ENCODE data around the gene SLC22A23. TPM values are rescaled to one million over a fixed set of nuclear protein-coding genes. Genes with fewer than 3 reads are reported as not detected.

The SLC22A23 gene
- total and polyA plus RNA-seq, 2 of the 4 experiments (the other 2 are of a cell fraction): 0.72 to 1.6 TPM

- no CpG with 5 or more reads among the region's 2 CpGs for WGBS, 2 experiments (ENCODE audit: extremely low coverage in 2 of 2, insufficient read length in 1 of 2)
- no peaks in the 10 kb centered on the region for H3K36me3 ChIP-seq (ENCODE audit: control insufficient read depth, insufficient read depth, low read length)
- intact Hi-C loops (cut with micrococcal nuclease): no loop called here
- no peak overlapping the region for H2BK15ac ChIP-seq (ENCODE audit: low read depth, low read length)
- H3K27ac ChIP-seq (ENCODE audit: insufficient read depth, low read length): no peak overlapping the region
- TF ChIP-seq RAD21 (IDR thresholded peaks at IDR 0.05; ENCODE audit: low read length) (no peak), BHLHE40 (IDR thresholded peaks at IDR 0.05; ENCODE audit: low read depth, low read length) (no peak), FOS (IDR thresholded peaks at IDR 0.05; ENCODE audit: low read depth, low read length) (no peak), MAFK (IDR thresholded peaks at IDR 0.05; ENCODE audit: low read depth, low read length) (no peak), CHD1 (IDR thresholded peaks at IDR 0.05; ENCODE audit: low read depth, low read length) (no peak), CTCF (conservative IDR thresholded peaks at IDR 0.05; ENCODE audit: low read depth, low read length) (no peak), MAZ (IDR thresholded peaks at IDR 0.05; ENCODE audit: borderline replicate concordance, low read depth, low read length) (no peak)
- TF ChIP-seq, protein P1, sequence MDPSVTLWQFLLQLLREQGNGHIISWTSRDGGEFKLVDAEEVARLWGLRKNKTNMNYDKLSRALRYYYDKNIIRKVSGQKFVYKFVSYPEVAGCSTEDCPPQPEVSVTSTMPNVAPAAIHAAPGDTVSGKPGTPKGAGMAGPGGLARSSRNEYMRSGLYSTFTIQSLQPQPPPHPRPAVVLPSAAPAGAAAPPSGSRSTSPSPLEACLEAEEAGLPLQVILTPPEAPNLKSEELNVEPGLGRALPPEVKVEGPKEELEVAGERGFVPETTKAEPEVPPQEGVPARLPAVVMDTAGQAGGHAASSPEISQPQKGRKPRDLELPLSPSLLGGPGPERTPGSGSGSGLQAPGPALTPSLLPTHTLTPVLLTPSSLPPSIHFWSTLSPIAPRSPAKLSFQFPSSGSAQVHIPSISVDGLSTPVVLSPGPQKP (IDR thresholded peaks at IDR 0.05; ENCODE audit: borderline replicate concordance, low read depth, low read length): no peak
- no peak overlapping the region for H3K9ac ChIP-seq (ENCODE audit: low read depth, low read length)
- H2AK5ac ChIP-seq (ENCODE audit: low read depth, low read length): no peak overlapping the region
- H4K8ac ChIP-seq (ENCODE audit: low read depth in 2 of 2, low read length in 2 of 2): no peak overlapping the region
- H3K9me3 ChIP-seq (ENCODE audit: control insufficient read depth, insufficient read depth, low read length): no peaks in the 10 kb centered on the region
- no peak overlapping the region for H3K14ac ChIP-seq (replicated peaks; ENCODE audit: low read depth, low read length)
- H3K4me1 ChIP-seq (ENCODE audit: control insufficient read depth, insufficient read depth, low read length): no peaks in the 10 kb centered on the region
- no peak overlapping the region for H2BK5ac ChIP-seq (ENCODE audit: low read depth, low read length, poor library complexity, severe bottlenecking)
- H4K5ac ChIP-seq (ENCODE audit: low read depth, low read length): no peak overlapping the region
- ATAC-seq (ENCODE audit: low read depth) (no peak), DNase-seq (no peak)
- in situ Hi-C loops (cut with MboI; ENCODE audit: low sequenced_read_pairs): no loop called here
- H3K79me1 ChIP-seq (ENCODE audit: low read depth in 1 of 2, low read length in 2 of 2): no peaks in the 10 kb centered on the region
- H2BK20ac ChIP-seq (ENCODE audit: low read depth, low read length): no peak overlapping the region
- no peak overlapping the region for H3K4me2 ChIP-seq (ENCODE audit: low read depth, low read length)
- no TSS peak for BruUV-seq (replicated peaks)
- H4K91ac ChIP-seq (ENCODE audit: insufficient read depth, low read depth, low read length): no peak overlapping the region
- H3K56ac ChIP-seq (ENCODE audit: extremely low read depth, insufficient read depth, low read length): no peak overlapping the region
- H3K23ac ChIP-seq (ENCODE audit: low read depth, low read length): no peak overlapping the region
- H2AFZ ChIP-seq (replicated peaks; ENCODE audit: low read length, poor library complexity): no peak overlapping the region
- H3K4ac ChIP-seq (ENCODE audit: low read depth, low read length): no peak overlapping the region
- CTCF ChIA-PET: interaction anchor here (0.6 kb wide), 1 partner anchor 41 kb away, joined by 3 read pairs; no protein-coding TSS in a partner anchor
- peaks cover 35% of the 10 kb centered on the region for H3K27me3 ChIP-seq (ENCODE audit: control insufficient read depth, insufficient read depth, low read length)
- no peaks in the 10 kb centered on the region for H3K9me1 ChIP-seq (ENCODE audit: insufficient read depth, low read length)
- dilution Hi-C loops (cut with HindIII; ENCODE audit: low sequenced_read_pairs, unreplicated experiment): no loop called here
- no peak overlapping the region for H2AK9ac ChIP-seq (replicated peaks; ENCODE audit: low read depth, low read length, poor library complexity)
- H3K18ac ChIP-seq (ENCODE audit: low read depth, low read length): no peak overlapping the region
- no peak overlapping the region for H2BK120ac ChIP-seq (ENCODE audit: low read depth, low read length)
- no peak overlapping the region for H3K4me3 ChIP-seq (ENCODE audit: insufficient read depth, low read depth, low read length)
- POLR2A ChIA-PET (ENCODE audit: unreplicated experiment): no interaction called here
- no peaks in the 10 kb centered on the region for H4K20me1 ChIP-seq (ENCODE audit: insufficient read depth, low read length)
Measured at GRCh38 chr6:3425574-3425973, 31.3 kb downstream of the SLC22A23 start.
